H9 (cell line): ENCODE data around the gene KAT6B. TPM values are rescaled to one million over a fixed set of nuclear protein-coding genes. Genes with fewer than 3 reads are reported as not detected.

Source experiments
- DNase-seq: peaks from one replicate; pipeline ENCODE4 v3.0.0-alpha.2; 2017
- H2AFZ ChIP-seq: one replicate; pipeline ENCODE4 v1.6.1; 2013; ENCODE audit warnings: mild to moderate bottlenecking, low read length, control low read depth, moderate library complexity
- H2AK5ac ChIP-seq: 2 replicates; pipeline ENCODE4 v1.6.1; 2013; ENCODE audit warnings: low read length, control low read depth, mixed read lengths; ENCODE audit not compliant: insufficient read length
- H2BK120ac ChIP-seq: one replicate; pipeline ENCODE4 v1.6.1; 2013; ENCODE audit warnings: low read depth, mild to moderate bottlenecking, low read length, control low read depth, inconsistent platforms; ENCODE audit not compliant: poor library complexity, severe bottlenecking
- H2BK12ac ChIP-seq: 2 replicates; pipeline ENCODE4 v1.6.1; 2013; ENCODE audit warnings: low read length, control low read depth, mixed read lengths, low read depth; ENCODE audit not compliant: insufficient read length
- H2BK15ac ChIP-seq: 2 replicates; pipeline ENCODE4 v1.6.1; 2013; ENCODE audit warnings: low read depth, low read length, control low read depth
- H2BK20ac ChIP-seq: one replicate; pipeline ENCODE4 v1.6.1; 2013; ENCODE audit warnings: low read depth, mild to moderate bottlenecking, low read length, control low read depth, inconsistent platforms; ENCODE audit not compliant: poor library complexity, severe bottlenecking
- H2BK5ac ChIP-seq: 2 replicates; pipeline ENCODE4 v1.6.1; 2013; ENCODE audit warnings: low read length, control low read depth, mixed read lengths; ENCODE audit not compliant: insufficient read length
- H3K14ac ChIP-seq: 2 replicates; pipeline ENCODE4 v1.6.1; 2013; ENCODE audit warnings: low read length, control low read depth; ENCODE audit not compliant: insufficient read depth
- H3K18ac ChIP-seq: 2 replicates; pipeline ENCODE4 v1.6.1; 2013; ENCODE audit warnings: low read depth, mild to moderate bottlenecking, mixed read lengths, low read length, control low read depth; ENCODE audit not compliant: insufficient read length
- H3K23ac ChIP-seq: 2 replicates; pipeline ENCODE4 v1.6.1; 2013; ENCODE audit warnings: low read length, control low read depth, mixed read lengths, low read depth; ENCODE audit not compliant: insufficient read length
- H3K23me2 ChIP-seq: 2 replicates; pipeline ENCODE4 v1.6.1; 2013; ENCODE audit warnings: low read depth, mild to moderate bottlenecking, mixed read lengths, low read length, control low read depth; ENCODE audit not compliant: insufficient read length, poor library complexity, severe bottlenecking
- H3K27ac ChIP-seq: 2 replicates; pipeline ENCODE4 v1.5.1; 2013; ENCODE audit warnings: low read length, control low read depth, mixed read lengths, low read depth; ENCODE audit not compliant: insufficient read length
- H3K27me3 ChIP-seq: 2 replicates; pipeline ENCODE4 v1.6.1; 2013; ENCODE audit warnings: low read length, control low read depth, inconsistent platforms; ENCODE audit not compliant: insufficient read depth
- H3K4ac ChIP-seq: 2 replicates; pipeline ENCODE4 v1.6.1; 2013; ENCODE audit warnings: low read depth, mild to moderate bottlenecking, control low read depth, inconsistent platforms, low read length, moderate library complexity
- H3K4me1 ChIP-seq: 2 replicates; pipeline ENCODE4 v1.6.1; 2013; ENCODE audit warnings: low read length, control low read depth, inconsistent platforms; ENCODE audit not compliant: insufficient read depth
- H3K4me2 ChIP-seq: 2 replicates; pipeline ENCODE4 v1.6.1; 2013; ENCODE audit warnings: low read length, control low read depth, mixed read lengths; ENCODE audit not compliant: insufficient read length, insufficient read depth
- H3K56ac ChIP-seq: 2 replicates; pipeline ENCODE4 v1.6.1; 2013; ENCODE audit warnings: low read depth, mild to moderate bottlenecking, mixed read lengths, low read length, control low read depth; ENCODE audit not compliant: insufficient read length
- H3K79me1 ChIP-seq: 2 replicates; pipeline ENCODE4 v1.6.1; 2013; ENCODE audit warnings: low read depth, mild to moderate bottlenecking, moderate library complexity, low read length, control low read depth, inconsistent platforms; ENCODE audit not compliant: insufficient read depth, poor library complexity, severe bottlenecking
- H3K79me2 ChIP-seq: 2 replicates; pipeline ENCODE4 v1.6.1; 2013; ENCODE audit warnings: low read length, control low read depth, inconsistent platforms; ENCODE audit not compliant: insufficient read depth
- H3K9ac ChIP-seq: 2 replicates; pipeline ENCODE4 v1.6.1; 2013; ENCODE audit warnings: low read length, control low read depth, mixed read lengths; ENCODE audit not compliant: insufficient read length; ENCODE audit errors: extremely low read depth
- H3K9me3 ChIP-seq: one replicate; pipeline ENCODE4 v1.6.1; 2013; ENCODE audit warnings: low read depth, low read length, inconsistent platforms; ENCODE audit not compliant: control insufficient read depth
- H3T11ph ChIP-seq: one replicate; pipeline ENCODE4 v1.6.1; 2013; ENCODE audit warnings: mild to moderate bottlenecking, low read length, control low read depth, inconsistent platforms
- H4K20me1 ChIP-seq: one replicate; pipeline ENCODE4 v1.6.1; 2013; ENCODE audit not compliant: control insufficient read depth, insufficient read length, insufficient read depth
- H4K5ac ChIP-seq: 2 replicates; pipeline ENCODE4 v1.6.1; 2013; ENCODE audit warnings: low read depth, mild to moderate bottlenecking, mixed read lengths, low read length, control low read depth; ENCODE audit not compliant: insufficient read length
- H4K8ac ChIP-seq: replicated peaks from 2 replicates; pipeline ENCODE4 v1.6.1; 2013; ENCODE audit warnings: low read length, control low read depth, mixed read lengths, low read depth; ENCODE audit not compliant: insufficient read length
- H4K91ac ChIP-seq: 2 replicates; pipeline ENCODE4 v1.6.1; 2013; ENCODE audit warnings: low read depth, mild to moderate bottlenecking, moderate library complexity, mixed read lengths, low read length, control low read depth; ENCODE audit not compliant: insufficient read length
- H3K27ac Mint-ChIP-seq, 3 experiments: 2 replicates in 2 of 3; 3 replicates in 1 of 3; pipeline ENCODE4 v1.8.0; 2020 to 2021; ENCODE audit warnings: mixed read lengths in 3 of 3, mild to moderate bottlenecking in 1 of 3, moderate library complexity in 1 of 3
- H3K27me3 Mint-ChIP-seq: 2 replicates; pipeline ENCODE4 v1.8.0; 2021; ENCODE audit warnings: low read depth, mild to moderate bottlenecking, moderate library complexity, mixed read lengths
- H3K36me3 Mint-ChIP-seq, 3 experiments: 2 replicates in 2 of 3; 3 replicates in 1 of 3; pipeline ENCODE4 v1.8.0; 2020 to 2021; ENCODE audit warnings: low read depth in 3 of 3, mixed read lengths in 3 of 3; ENCODE audit not compliant: insufficient read depth in 1 of 3
- H3K4me1 Mint-ChIP-seq, 2 experiments: 2 replicates each; pipeline ENCODE4 v1.8.0; 2020; ENCODE audit warnings: mixed read lengths in 2 of 2
- H3K4me3 Mint-ChIP-seq, 2 experiments: 2 replicates in 1 of 2; 3 replicates in 1 of 2; pipeline ENCODE4 v1.8.0; 2020 to 2021; ENCODE audit warnings: mild to moderate bottlenecking in 2 of 2, mixed read lengths in 2 of 2, moderate library complexity in 1 of 2
- H3K9me3 Mint-ChIP-seq, 2 experiments: 2 replicates in 1 of 2; 3 replicates in 1 of 2; pipeline ENCODE4 v1.8.0; 2020; ENCODE audit warnings: mild to moderate bottlenecking in 2 of 2, mixed read lengths in 2 of 2, moderate library complexity in 1 of 2
- CTCF ChIP-seq: fragments of 200-600 bp; sonication (generic); conservative IDR thresholded peaks from 3 replicates; pipeline ENCODE4 v1.8.0; 2021; ENCODE audit warnings: antibody characterized with exemption, mild to moderate bottlenecking
- WGBS: extraction: QIAGEN DNeasy Blood & Tissue Kit; methylation state at CpG from one replicate; pipeline ENCODE4 v1.1.7; 2013; ENCODE audit warnings: missing lambda C conversion rate, low lambda C conversion rate, mixed read lengths; ENCODE audit not compliant: insufficient read length; ENCODE audit errors: extremely low coverage; 5-methylcytosine and 5-hydroxymethylcytosine counted together
- total RNA-seq: library from RNA; stranded (reverse); gene quantifications from 2 replicates; pipeline ENCODE4 v1.2.1, GENCODE V29; 2021

KAT6B gene
- total RNA-seq, 1 experiment from 2014 or later, result 34.2 TPM

GRCh38 chr10:75030371-75030770 lies 204.0 kb downstream of the KAT6B start:
- Histone ChIP-seq H3K4me2 (no peak overlapping the region), H3K4me1 (no peaks in the 10 kb centered on the region)
- no CpG with 5 or more reads among the region's 10 CpGs for WGBS

More at GRCh38 chr10:75030371-75030770, 204.0 kb downstream of the KAT6B start:
- H4K20me1 ChIP-seq, result no peaks in the 10 kb centered on the region
- H3K79me1 ChIP-seq, result no peaks in the 10 kb centered on the region
- no peak overlapping the region for H2BK15ac ChIP-seq
- no peaks in the 10 kb centered on the region for H3K9me3 Mint-ChIP-seq
- H3K4me3 Mint-ChIP-seq, result no peak overlapping the region
- peaks cover 6 to 33% (median 22%) of the 10 kb centered on the region in 3 experiments; a peak in 6 of 7 replicates for H3K36me3 Mint-ChIP-seq
- H3T11ph ChIP-seq, result no peak overlapping the region
- no peaks in the 10 kb centered on the region for H3K27me3 ChIP-seq
- H2BK5ac ChIP-seq, result no peak overlapping the region
- DNase-seq, result no peak
- no peak overlapping the region for H3K27ac ChIP-seq
- no peak overlapping the region for H2BK120ac ChIP-seq
- no peaks in the 10 kb centered on the region for H3K79me2 ChIP-seq
- no peak overlapping the region for H2AFZ ChIP-seq
- TF ChIP-seq CTCF, result no peak
- H3K23me2 ChIP-seq, result no peaks in the 10 kb centered on the region
- H3K14ac ChIP-seq, result no peak overlapping the region
- no peak overlapping the region; a peak in 1 of 7 replicates for H3K27ac Mint-ChIP-seq
- H3K9ac ChIP-seq, result no peak overlapping the region
- H3K9me3 ChIP-seq, result no peaks in the 10 kb centered on the region
- H3K18ac ChIP-seq, result no peak overlapping the region
- no peak overlapping the region for H3K4ac ChIP-seq
- H4K8ac ChIP-seq, result no peak overlapping the region
- no peak overlapping the region for H2AK5ac ChIP-seq
- H3K56ac ChIP-seq, result no peak overlapping the region
- no peaks in the 10 kb centered on the region for H3K27me3 Mint-ChIP-seq
- H3K23ac ChIP-seq, result no peak overlapping the region
- peaks cover 7% of the 10 kb centered on the region in 2 experiments; a peak in 2 of 4 replicates for H3K4me1 Mint-ChIP-seq
- no peak overlapping the region for H2BK20ac ChIP-seq
- H4K91ac ChIP-seq, result no peak overlapping the region
- no peak overlapping the region for H4K5ac ChIP-seq
- H2BK12ac ChIP-seq, result no peak overlapping the region
